Articular chondrocyte of knee joint (primary cell): ENCODE data around the gene DRC7. TPM values are rescaled to one million over a fixed set of nuclear protein-coding genes. Genes with fewer than 3 reads are reported as not detected.

Experiments used
- small RNA-seq: library from RNA; depleted of rRNA; stranded (forward); fragments of <200 nt; gene quantifications from one replicate; pipeline ENCODE3, GENCODE V24; 2012
- total RNA-seq: library from RNA; depleted of rRNA; stranded (reverse); fragments of >200 nt; gene quantifications from 2 replicates; pipeline ENCODE4 v1.2.3, GENCODE V29; 2012

DRC7 gene
- total RNA-seq = 0.32 TPM in 1 of 2 replicates, not detected in the other

GRCh38 chr16:57694725-57695679 lies at the start of gene DRC7:
Gene DRC7, plus strand, starts transcription at chr16:57694806. Its CDS starts 3,144 bp downstream, at chr16:57697950.

GRCh38 chr16:57668263-57668571 lies 26.4 kb upstream of the DRC7 start, which contains the start of gene ADGRG3:
Gene ADGRG3, plus strand, starts transcription at chr16:57668306. Its CDS starts 42 bp downstream, at chr16:57668348.

GRCh38 chr16:57735755-57736418 lies 41.3 kb downstream of the DRC7 start, which contains the start of gene KATNB1:
Gene KATNB1, plus strand, starts transcription at chr16:57735770. Its CDS starts 1,474 bp downstream, at chr16:57737244.

Small RNA genes lying within 50 kb of the gene (small RNA-seq; reads per million reads assigned to genes)
- not detected for gene MIR6772

Other genes with a start within 250 kb of the DRC7 start
- gene CIAPIN1, start 247.4 kb upstream of the DRC7 start, total RNA-seq = 36.1 and 42.5 TPM in 2 replicates
- gene COQ9, start 247.3 kb upstream of the DRC7 start, total RNA-seq = 29.0 and 32.8 TPM in 2 replicates
- 83.2 and 101 TPM in 2 replicates for gene POLR2C, start 232.1 kb upstream of the DRC7 start, total RNA-seq
- gene DOK4, start 208.3 kb upstream of the DRC7 start, total RNA-seq = 23.0 and 30.5 TPM in 2 replicates
- gene CCDC102A, start 158.2 kb upstream of the DRC7 start, total RNA-seq = 9.9 and 11.1 TPM in 2 replicates
- gene ADGRG5, start 152.2 kb upstream of the DRC7 start, total RNA-seq = under 0.01 TPM in 1 of 2 replicates, not detected in the other
- gene ADGRG1, start 66.2 kb upstream of the DRC7 start, total RNA-seq = 1.4 and 3.1 TPM in 2 replicates
- not detected in 2 replicates for gene ADGRG3, start 26.5 kb upstream of the DRC7 start, total RNA-seq
- gene KATNB1, start 41.0 kb downstream of the DRC7 start, total RNA-seq = 12.0 and 13.5 TPM in 2 replicates
- gene KIFC3, start 107.7 kb downstream of the DRC7 start, total RNA-seq = 41.8 and 62.3 TPM in 2 replicates